Ishikawa (cell line): Measurements from ENCODE around the gene OXSR1.

ENCODE experiments used
- CEBPB ChIP-seq: IDR thresholded peaks from 2 replicates; pipeline ENCODE4 v1.6.1; 2012
- CREB1 ChIP-seq: IDR thresholded peaks from 2 replicates; pipeline ENCODE4 v1.6.1; 2012; ENCODE audit warnings: low read depth
- EGR1 ChIP-seq: IDR thresholded peaks from 2 replicates; pipeline ENCODE4 v1.6.1; 2012
- EP300 ChIP-seq: IDR thresholded peaks from 2 replicates; pipeline ENCODE4 v1.6.1; 2012; ENCODE audit warnings: borderline replicate concordance
- FOXM1 ChIP-seq: IDR thresholded peaks from 2 replicates; pipeline ENCODE4 v1.6.1; 2012; ENCODE audit warnings: low read depth, borderline replicate concordance
- NFIC ChIP-seq: IDR thresholded peaks from 2 replicates; pipeline ENCODE4 v1.6.1; 2012
- RAD21 ChIP-seq: IDR thresholded peaks from 2 replicates; pipeline ENCODE4 v1.6.1; 2012; ENCODE audit warnings: low read depth
- TAF1 ChIP-seq: IDR thresholded peaks from 2 replicates; pipeline ENCODE4 v1.6.1; 2012; ENCODE audit warnings: low read depth, mild to moderate bottlenecking
- TCF12 ChIP-seq: IDR thresholded peaks from 2 replicates; pipeline ENCODE4 v1.6.1; 2012; ENCODE audit warnings: low read depth
- TEAD4 ChIP-seq: IDR thresholded peaks from 2 replicates; pipeline ENCODE4 v1.6.1; 2012
- YY1 ChIP-seq: IDR thresholded peaks from 2 replicates; pipeline ENCODE4 v1.6.1; 2012; ENCODE audit warnings: low read depth
- ZBTB7A ChIP-seq: IDR thresholded peaks from 2 replicates; pipeline ENCODE4 v1.6.1; 2012; ENCODE audit warnings: low read depth
- TF ChIP-seq, protein P1 (sequence below): IDR thresholded peaks from 2 replicates; pipeline ENCODE4 v1.6.1; 2012; ENCODE audit warnings: low read depth, mild to moderate bottlenecking
- TF ChIP-seq, protein P2 (sequence below): IDR thresholded peaks from 2 replicates; pipeline ENCODE4 v1.6.1; 2012

OXSR1 gene

DNA sequence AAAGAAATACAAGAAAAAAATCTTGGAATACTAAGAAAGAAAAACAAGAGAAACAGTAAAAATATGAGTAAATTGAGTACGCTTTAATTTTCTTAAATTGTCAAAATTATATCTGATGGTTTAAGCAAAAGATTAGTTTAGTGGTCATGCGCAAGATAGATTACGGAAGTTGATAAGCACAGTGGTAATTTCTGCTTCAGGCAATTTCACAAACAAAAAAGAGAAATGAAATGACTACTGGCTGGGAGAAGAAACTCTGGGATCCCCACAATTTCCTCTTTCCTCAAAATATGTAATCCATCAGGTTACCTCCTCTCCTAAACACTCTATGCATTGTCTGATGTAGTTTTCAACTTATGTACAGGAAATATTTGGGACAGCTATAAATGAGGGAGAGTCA, 17.9 kb upstream of the OXSR1 start:
- TF ChIP-seq YY1 (no peak), NFIC (no peak), TEAD4 (no peak), RAD21 (no peak), TCF12 (no peak), ZBTB7A (no peak), CEBPB (no peak), EGR1 (no peak), TAF1 (no peak)
- TF ChIP-seq, protein P1, sequence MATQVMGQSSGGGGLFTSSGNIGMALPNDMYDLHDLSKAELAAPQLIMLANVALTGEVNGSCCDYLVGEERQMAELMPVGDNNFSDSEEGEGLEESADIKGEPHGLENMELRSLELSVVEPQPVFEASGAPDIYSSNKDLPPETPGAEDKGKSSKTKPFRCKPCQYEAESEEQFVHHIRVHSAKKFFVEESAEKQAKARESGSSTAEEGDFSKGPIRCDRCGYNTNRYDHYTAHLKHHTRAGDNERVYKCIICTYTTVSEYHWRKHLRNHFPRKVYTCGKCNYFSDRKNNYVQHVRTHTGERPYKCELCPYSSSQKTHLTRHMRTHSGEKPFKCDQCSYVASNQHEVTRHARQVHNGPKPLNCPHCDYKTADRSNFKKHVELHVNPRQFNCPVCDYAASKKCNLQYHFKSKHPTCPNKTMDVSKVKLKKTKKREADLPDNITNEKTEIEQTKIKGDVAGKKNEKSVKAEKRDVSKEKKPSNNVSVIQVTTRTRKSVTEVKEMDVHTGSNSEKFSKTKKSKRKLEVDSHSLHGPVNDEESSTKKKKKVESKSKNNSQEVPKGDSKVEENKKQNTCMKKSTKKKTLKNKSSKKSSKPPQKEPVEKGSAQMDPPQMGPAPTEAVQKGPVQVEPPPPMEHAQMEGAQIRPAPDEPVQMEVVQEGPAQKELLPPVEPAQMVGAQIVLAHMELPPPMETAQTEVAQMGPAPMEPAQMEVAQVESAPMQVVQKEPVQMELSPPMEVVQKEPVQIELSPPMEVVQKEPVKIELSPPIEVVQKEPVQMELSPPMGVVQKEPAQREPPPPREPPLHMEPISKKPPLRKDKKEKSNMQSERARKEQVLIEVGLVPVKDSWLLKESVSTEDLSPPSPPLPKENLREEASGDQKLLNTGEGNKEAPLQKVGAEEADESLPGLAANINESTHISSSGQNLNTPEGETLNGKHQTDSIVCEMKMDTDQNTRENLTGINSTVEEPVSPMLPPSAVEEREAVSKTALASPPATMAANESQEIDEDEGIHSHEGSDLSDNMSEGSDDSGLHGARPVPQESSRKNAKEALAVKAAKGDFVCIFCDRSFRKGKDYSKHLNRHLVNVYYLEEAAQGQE = no peak

DNA sequence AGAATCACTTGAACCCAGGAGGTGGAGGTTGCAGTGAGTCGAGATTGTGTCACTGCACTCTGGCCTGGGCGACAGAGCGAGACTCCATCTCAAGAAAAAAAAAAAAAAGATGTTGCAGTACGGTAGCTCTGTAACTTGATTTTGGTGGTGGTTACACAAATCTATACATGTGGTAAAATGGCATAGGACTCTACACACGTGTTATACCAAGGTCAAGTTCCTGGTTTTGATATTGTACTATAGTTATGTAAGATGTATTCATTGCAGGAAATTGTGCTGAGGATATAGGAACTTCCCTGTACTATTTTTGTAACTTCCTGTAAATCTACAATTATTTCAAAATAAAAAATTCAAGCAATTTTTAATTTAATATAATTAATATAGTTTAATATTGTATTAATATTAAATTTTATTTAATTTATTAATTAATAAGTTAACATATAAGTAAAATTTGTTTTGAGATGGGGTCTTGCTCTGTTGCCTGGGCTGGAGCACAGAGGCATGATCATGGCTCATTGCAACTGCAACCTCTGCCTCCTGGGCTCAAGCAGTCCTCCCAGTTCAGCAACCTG, 16.9 kb upstream of the OXSR1 start:
- no peak for TF ChIP-seq CEBPB
- no peak for TF ChIP-seq NFIC
- TF ChIP-seq ZBTB7A = no peak
- no peak for TF ChIP-seq RAD21
- no peak for TF ChIP-seq TCF12
- TF ChIP-seq EP300 = no peak
- TF ChIP-seq, protein P1 = no peak

DNA sequence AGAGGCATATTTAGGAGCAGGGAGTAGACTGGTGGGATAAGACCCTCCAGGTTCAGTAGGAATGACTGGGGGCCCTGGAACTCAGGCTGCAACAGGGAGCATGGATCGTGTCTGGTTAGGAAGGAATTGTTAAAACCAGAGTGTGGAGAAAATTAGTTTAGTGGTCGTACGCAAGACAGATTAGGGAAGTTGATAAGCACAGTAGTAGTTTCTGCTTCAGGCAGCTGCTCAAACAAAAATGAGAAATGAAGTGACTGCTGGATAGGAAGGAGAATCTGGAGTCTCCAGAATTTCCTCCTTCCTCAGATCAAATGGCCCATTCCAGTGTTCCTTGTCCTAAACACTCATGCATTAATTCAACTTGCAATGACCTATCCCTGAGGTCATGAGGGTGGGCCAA, 15.6 kb upstream of the OXSR1 start:
- TF ChIP-seq, protein P1 = no peak
- TF ChIP-seq ZBTB7A = no peak
- TF ChIP-seq FOXM1 = no peak
- no peak for TF ChIP-seq EP300
- TF ChIP-seq TCF12 = no peak
- TF ChIP-seq, protein P2, sequence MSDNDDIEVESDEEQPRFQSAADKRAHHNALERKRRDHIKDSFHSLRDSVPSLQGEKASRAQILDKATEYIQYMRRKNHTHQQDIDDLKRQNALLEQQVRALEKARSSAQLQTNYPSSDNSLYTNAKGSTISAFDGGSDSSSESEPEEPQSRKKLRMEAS = no peak
- TF ChIP-seq NFIC = no peak
- TF ChIP-seq TAF1 = no peak
- no peak for TF ChIP-seq EGR1
- TF ChIP-seq TEAD4 = no peak
- TF ChIP-seq CREB1 = no peak
- TF ChIP-seq YY1 = no peak

DNA sequence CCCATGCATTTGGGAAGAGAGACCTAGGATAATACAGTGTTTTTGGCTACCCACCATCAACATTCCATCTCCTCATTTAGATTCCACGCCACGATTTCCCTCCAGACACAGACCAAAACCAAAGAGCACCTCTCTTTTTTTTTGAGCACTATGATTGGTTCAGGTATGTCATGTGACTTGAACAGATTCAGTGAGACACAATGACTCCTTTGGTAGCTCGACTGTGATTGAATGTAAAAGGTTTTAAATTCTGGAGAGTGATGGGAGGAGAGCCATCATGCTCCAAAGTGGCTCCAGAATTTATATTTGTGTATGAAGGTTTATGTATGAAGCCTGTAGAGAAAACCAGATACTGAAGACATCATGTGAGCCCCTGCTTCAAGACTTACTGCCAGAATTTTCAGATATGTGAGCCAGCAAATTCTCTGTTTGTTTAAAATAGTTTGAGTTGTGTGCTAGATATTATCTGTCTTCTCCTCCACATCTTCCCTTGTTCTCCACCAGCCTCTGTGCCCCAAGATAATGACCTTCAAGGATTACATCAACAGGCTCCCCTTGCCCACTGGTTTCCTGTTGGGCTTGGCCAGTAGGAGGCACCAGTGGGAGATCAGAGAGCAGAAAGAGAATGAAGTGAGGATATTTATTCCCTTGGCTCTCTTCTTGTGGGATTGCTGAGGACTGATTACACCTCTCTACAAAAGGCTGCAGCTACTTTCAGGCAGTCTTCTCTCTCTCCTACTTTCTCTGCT, 14.4 kb upstream of the OXSR1 start:
- no peak for TF ChIP-seq NFIC
- TF ChIP-seq, protein P1 = no peak
- TF ChIP-seq EGR1 = no peak
- TF ChIP-seq CREB1 = no peak
- TF ChIP-seq CEBPB = no peak
- no peak for TF ChIP-seq RAD21
- TF ChIP-seq TCF12 = no peak
- TF ChIP-seq YY1 = no peak
- no peak for TF ChIP-seq TAF1
- no peak for TF ChIP-seq ZBTB7A
- no peak for TF ChIP-seq FOXM1
- TF ChIP-seq, protein P2 = no peak
